HepG2 (cell line): ENCODE data around the gene PIM3. TPM values are rescaled to one million over a fixed set of nuclear protein-coding genes. Genes with fewer than 3 reads are reported as not detected.

Experiments
- ATF7 ChIP-seq, 2 experiments: fragments of 450-650 bp in 1 of 2; sonication (generic) in 1 of 2; formaldehyde crosslinking in 1 of 2; IDR thresholded peaks; 2 replicates each; pipeline versions ENCODE4 v1.4.0 to v1.6.1; 2016 to 2020; ENCODE audit warnings: antibody characterized with exemption in 1 of 2, mild to moderate bottlenecking in 1 of 2, missing genetic modification reagents in 1 of 2
- CBX1 ChIP-seq: IDR thresholded peaks from one replicate; pipeline ENCODE4 v1.6.1; 2016; ENCODE audit warnings: antibody characterized with exemption, low read depth
- CREM ChIP-seq, 2 experiments: sonication (generic) in 1 of 2; formaldehyde crosslinking in 1 of 2; IDR thresholded peaks; 2 replicates each; pipeline versions ENCODE4 v1.4.0 to v1.6.1; 2016 to 2020; ENCODE audit warnings: antibody characterized with exemption in 1 of 2, mild to moderate bottlenecking in 1 of 2, missing genetic modification reagents in 1 of 2
- NFATC3 ChIP-seq: sonication (generic); formaldehyde crosslinking; IDR thresholded peaks from 2 replicates; pipeline ENCODE4 v1.5.1; 2020; ENCODE audit warnings: mild to moderate bottlenecking, missing genetic modification reagents
- PHF5A ChIP-seq: IDR thresholded peaks from one replicate; pipeline ENCODE4 v1.6.1; 2018; ENCODE audit warnings: low read depth, missing genetic modification reagents; ENCODE audit not compliant: unreplicated experiment
- PPARG ChIP-seq: conservative IDR thresholded peaks from 2 replicates; pipeline ENCODE4 v1.6.1; 2016; ENCODE audit warnings: missing biosample characterization, missing genetic modification reagents
- SP1 ChIP-seq, 2 experiments: fragments of 450-650 bp in 1 of 2; sonication (generic) in 1 of 2; formaldehyde crosslinking in 1 of 2; IDR thresholded peaks; 2 replicates each; pipeline versions ENCODE4 v1.4.0 to v1.6.1; 2016 to 2020; ENCODE audit warnings: missing genetic modification reagents in 1 of 2
- ZC3H4 ChIP-seq: sonication (generic); formaldehyde crosslinking; IDR thresholded peaks from 2 replicates; pipeline ENCODE4 v1.4.0; 2020; ENCODE audit warnings: missing genetic modification reagents, borderline replicate concordance
- ZFX ChIP-seq: sonication (generic); formaldehyde crosslinking; IDR thresholded peaks from 2 replicates; pipeline ENCODE4 v1.4.0; 2020; ENCODE audit warnings: mild to moderate bottlenecking, low read depth, missing genetic modification reagents, moderate library complexity
- ZNF160 ChIP-seq: sonication (generic); formaldehyde crosslinking; IDR thresholded peaks from 2 replicates; pipeline ENCODE4 v1.8.0; 2022; ENCODE audit warnings: mild to moderate bottlenecking, inconsistent platforms, missing genetic modification reagents
- ZNF556 ChIP-seq: sonication (generic); formaldehyde crosslinking; IDR thresholded peaks from 2 replicates; pipeline ENCODE4 v1.4.0; 2020; ENCODE audit warnings: mild to moderate bottlenecking, missing genetic modification reagents, borderline replicate concordance
- ZNF674 ChIP-seq: sonication (generic); formaldehyde crosslinking; IDR thresholded peaks from 2 replicates; pipeline ENCODE4 v1.5.0; 2020; ENCODE audit warnings: low read depth, mild to moderate bottlenecking, missing genetic modification reagents
- ZNF83 ChIP-seq: sonication (generic); formaldehyde crosslinking; IDR thresholded peaks from 2 replicates; pipeline ENCODE4 v1.4.0; 2020; ENCODE audit warnings: missing genetic modification reagents, mild to moderate bottlenecking, borderline replicate concordance
- polyA plus RNA-seq, 8 experiments: library from polyadenylated mRNA; depleted of rRNA in 3 of 8; stranded (reverse) in 7 of 8; unstranded in 1 of 8; fragments of >200 nt; fragmentation: Illumina TruSeq in 4 of 8; extraction: Trizol in 4 of 8; gene quantifications; 2 replicates each; pipeline versions ENCODE4 v1.2.1 to v1.2.3, GENCODE V29; 2011 to 2016; ENCODE audit warnings: low read depth in 4 of 8, missing spikeins in 1 of 8, mixed read lengths in 1 of 8; ENCODE audit not compliant: insufficient read depth in 1 of 8
- total RNA-seq, 5 experiments: library from RNA; depleted of rRNA; stranded (reverse); fragments of >200 nt; fragmentation: Illumina TruSeq; extraction: Trizol; gene quantifications; 2 replicates each; pipeline ENCODE4 v1.2.3, GENCODE V29; 2016; ENCODE audit warnings: low read depth in 1 of 5
- TF ChIP-seq, protein P1 (sequence below): sonication (generic); formaldehyde crosslinking; IDR thresholded peaks from 2 replicates; pipeline ENCODE4 v1.4.0; 2020; ENCODE audit warnings: mild to moderate bottlenecking, low read depth, missing genetic modification reagents
- TF ChIP-seq, protein P2 (sequence below): sonication (generic); formaldehyde crosslinking; conservative IDR thresholded peaks from 2 replicates; pipeline ENCODE4 v1.8.0; 2022; ENCODE audit warnings: low read depth, missing genetic modification reagents
- TF ChIP-seq, protein P3 (sequence below): sonication (generic); formaldehyde crosslinking; IDR thresholded peaks from 2 replicates; pipeline ENCODE4 v1.4.0; 2020; ENCODE audit warnings: low read depth, mild to moderate bottlenecking, missing genetic modification reagents
- TF ChIP-seq, protein P4 (sequence below): sonication (generic); formaldehyde crosslinking; IDR thresholded peaks from 2 replicates; pipeline ENCODE4 v1.8.0; 2022; ENCODE audit warnings: missing genetic modification reagents, mild to moderate bottlenecking, moderate library complexity, borderline replicate concordance
- TF ChIP-seq, protein P5 (sequence below): sonication (generic); formaldehyde crosslinking; IDR thresholded peaks from 2 replicates; pipeline ENCODE4 v1.8.1; 2023; ENCODE audit warnings: mild to moderate bottlenecking, missing genetic modification reagents

PIM3 gene
- total and polyA plus RNA-seq, 2 of the 13 experiments (the other 11 are each of a cell fraction or from before 2014, with no cell fraction given): 21.6 to 31.2 TPM

DNA sequence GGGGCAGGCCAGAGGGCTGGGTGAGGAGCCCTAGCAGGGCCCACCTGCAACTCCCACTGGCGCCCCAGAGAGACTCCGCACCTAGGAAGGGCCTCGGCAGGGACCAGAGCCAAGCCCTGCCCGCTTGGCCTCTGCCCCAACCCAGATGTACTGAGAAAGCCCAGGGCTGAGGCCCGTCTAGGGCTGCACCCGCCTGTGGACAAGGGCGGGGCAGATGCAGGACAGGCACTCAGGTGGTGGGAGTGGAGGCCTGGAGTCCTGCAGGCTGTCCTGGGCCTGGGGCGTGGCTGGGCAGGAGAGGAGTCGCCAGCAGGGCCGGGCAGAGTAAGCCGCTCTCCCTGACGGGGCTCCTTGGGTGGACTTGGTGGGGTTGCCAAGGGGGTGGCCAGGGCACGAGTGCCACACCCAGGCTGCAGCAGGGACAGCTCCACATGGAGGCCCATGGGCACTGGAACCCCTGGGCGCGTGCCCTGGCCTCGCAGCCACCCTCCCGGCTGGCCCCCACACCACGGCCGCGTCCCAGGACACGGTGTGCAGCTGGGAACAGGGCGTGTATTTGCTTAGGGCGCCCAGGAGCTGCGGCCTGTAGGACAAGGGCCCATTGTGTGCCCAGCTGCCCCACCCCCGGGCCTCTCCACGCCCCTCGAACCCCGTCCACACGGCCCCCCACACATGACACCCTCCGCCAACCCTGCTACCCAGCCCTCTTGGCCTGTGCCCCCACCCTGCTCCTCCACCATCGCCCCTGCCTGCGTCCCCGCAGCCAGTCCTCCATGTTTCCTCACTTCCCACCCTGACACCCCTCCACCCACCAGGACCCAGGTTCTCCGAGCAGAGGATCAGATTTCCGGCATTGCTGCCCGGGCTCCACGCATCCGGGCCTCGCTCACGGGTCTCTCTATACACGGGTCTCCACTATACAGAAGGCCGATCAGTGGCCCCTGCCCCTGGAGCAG is 11.3 kb upstream of the PIM3 start (continued):
- TF ChIP-seq, protein P1, sequence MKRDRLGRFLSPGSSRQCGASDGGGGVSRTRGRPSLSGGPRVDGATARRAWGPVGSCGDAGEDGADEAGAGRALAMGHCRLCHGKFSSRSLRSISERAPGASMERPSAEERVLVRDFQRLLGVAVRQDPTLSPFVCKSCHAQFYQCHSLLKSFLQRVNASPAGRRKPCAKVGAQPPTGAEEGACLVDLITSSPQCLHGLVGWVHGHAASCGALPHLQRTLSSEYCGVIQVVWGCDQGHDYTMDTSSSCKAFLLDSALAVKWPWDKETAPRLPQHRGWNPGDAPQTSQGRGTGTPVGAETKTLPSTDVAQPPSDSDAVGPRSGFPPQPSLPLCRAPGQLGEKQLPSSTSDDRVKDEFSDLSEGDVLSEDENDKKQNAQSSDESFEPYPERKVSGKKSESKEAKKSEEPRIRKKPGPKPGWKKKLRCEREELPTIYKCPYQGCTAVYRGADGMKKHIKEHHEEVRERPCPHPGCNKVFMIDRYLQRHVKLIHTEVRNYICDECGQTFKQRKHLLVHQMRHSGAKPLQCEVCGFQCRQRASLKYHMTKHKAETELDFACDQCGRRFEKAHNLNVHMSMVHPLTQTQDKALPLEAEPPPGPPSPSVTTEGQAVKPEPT: no peak
- TF ChIP-seq NFATC3 (CRISPR knock-in tag) (no peak), ZNF674 (no peak), ATF7 (IDR thresholded peaks at IDR 0.05) (no peak), ATF7 (CRISPR knock-in tag; IDR thresholded peaks at IDR 0.05) (no peak; the same call in 1 of the 2 replicates), PHF5A (CRISPR knock-in tag) (peak; percentile 31), ZNF83 (CRISPR knock-in tag) (no peak; the same call in 1 of the 2 replicates), ZNF160 (no peak; the same call in 1 of the 2 replicates), PPARG (CRISPR knock-in tag) (no peak; the same call in 1 of the 2 replicates), SP1 (IDR thresholded peaks at IDR 0.05) (no peak), SP1 (CRISPR knock-in tag; IDR thresholded peaks at IDR 0.05) (peak; percentile 41; the same call in 1 of the 2 replicates), ZC3H4 (no peak), CBX1 (peak; percentile 42), ZNF556 (0 out of 2 replicates have a peak, but pooled peaks have one; percentile 43), CREM (IDR thresholded peaks at IDR 0.05) (no peak), CREM (CRISPR knock-in tag; IDR thresholded peaks at IDR 0.05) (no peak), ZFX (CRISPR knock-in tag) (peak; percentile 66)
- TF ChIP-seq, protein P2, sequence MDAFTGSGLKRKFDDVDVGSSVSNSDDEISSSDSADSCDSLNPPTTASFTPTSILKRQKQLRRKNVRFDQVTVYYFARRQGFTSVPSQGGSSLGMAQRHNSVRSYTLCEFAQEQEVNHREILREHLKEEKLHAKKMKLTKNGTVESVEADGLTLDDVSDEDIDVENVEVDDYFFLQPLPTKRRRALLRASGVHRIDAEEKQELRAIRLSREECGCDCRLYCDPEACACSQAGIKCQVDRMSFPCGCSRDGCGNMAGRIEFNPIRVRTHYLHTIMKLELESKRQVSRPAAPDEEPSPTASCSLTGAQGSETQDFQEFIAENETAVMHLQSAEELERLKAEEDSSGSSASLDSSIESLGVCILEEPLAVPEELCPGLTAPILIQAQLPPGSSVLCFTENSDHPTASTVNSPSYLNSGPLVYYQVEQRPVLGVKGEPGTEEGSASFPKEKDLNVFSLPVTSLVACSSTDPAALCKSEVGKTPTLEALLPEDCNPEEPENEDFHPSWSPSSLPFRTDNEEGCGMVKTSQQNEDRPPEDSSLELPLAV (CRISPR knock-in tag): no peak
- TF ChIP-seq, protein P3, sequence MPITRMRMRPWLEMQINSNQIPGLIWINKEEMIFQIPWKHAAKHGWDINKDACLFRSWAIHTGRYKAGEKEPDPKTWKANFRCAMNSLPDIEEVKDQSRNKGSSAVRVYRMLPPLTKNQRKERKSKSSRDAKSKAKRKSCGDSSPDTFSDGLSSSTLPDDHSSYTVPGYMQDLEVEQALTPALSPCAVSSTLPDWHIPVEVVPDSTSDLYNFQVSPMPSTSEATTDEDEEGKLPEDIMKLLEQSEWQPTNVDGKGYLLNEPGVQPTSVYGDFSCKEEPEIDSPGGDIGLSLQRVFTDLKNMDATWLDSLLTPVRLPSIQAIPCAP: no peak
- TF ChIP-seq, protein P4, sequence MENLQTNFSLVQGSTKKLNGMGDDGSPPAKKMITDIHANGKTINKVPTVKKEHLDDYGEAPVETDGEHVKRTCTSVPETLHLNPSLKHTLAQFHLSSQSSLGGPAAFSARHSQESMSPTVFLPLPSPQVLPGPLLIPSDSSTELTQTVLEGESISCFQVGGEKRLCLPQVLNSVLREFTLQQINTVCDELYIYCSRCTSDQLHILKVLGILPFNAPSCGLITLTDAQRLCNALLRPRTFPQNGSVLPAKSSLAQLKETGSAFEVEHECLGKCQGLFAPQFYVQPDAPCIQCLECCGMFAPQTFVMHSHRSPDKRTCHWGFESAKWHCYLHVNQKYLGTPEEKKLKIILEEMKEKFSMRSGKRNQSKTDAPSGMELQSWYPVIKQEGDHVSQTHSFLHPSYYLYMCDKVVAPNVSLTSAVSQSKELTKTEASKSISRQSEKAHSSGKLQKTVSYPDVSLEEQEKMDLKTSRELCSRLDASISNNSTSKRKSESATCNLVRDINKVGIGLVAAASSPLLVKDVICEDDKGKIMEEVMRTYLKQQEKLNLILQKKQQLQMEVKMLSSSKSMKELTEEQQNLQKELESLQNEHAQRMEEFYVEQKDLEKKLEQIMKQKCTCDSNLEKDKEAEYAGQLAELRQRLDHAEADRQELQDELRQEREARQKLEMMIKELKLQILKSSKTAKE (CRISPR knock-in tag): peak; percentile 68
- TF ChIP-seq, protein P5, sequence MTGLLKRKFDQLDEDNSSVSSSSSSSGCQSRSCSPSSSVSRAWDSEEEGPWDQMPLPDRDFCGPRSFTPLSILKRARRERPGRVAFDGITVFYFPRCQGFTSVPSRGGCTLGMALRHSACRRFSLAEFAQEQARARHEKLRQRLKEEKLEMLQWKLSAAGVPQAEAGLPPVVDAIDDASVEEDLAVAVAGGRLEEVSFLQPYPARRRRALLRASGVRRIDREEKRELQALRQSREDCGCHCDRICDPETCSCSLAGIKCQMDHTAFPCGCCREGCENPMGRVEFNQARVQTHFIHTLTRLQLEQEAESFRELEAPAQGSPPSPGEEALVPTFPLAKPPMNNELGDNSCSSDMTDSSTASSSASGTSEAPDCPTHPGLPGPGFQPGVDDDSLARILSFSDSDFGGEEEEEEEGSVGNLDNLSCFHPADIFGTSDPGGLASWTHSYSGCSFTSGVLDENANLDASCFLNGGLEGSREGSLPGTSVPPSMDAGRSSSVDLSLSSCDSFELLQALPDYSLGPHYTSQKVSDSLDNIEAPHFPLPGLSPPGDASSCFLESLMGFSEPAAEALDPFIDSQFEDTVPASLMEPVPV (CRISPR knock-in tag): peak; percentile 78; the same call in 1 of the 2 replicates
